Measurements from ENCODE around the gene ZNF747.

DNA sequence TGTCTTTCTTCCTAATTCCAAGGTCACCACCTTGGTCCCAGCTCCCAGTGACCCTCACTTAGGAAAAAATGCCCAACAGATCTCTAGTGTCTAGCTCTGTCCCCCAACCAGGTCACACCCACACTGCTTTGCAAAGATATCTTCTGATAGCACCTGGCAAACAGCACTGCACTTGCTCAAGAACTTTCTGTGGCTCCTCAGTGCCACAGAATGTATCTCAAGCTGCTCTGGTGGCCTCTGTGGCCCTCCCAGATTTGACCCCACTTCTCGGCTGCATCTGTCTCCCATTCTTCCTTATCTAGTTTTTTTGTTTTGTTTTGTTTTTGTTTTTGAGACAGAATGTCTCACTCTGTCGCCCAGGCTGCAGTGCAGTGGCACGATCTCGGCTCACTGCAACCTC, 31.9 kb upstream of the ZNF747 start:
- no peak for TF ChIP-seq EZH2 (IDR thresholded peaks at IDR 0.05; ENCODE audit: insufficient read depth, low read length)
- TF ChIP-seq, protein P1, sequence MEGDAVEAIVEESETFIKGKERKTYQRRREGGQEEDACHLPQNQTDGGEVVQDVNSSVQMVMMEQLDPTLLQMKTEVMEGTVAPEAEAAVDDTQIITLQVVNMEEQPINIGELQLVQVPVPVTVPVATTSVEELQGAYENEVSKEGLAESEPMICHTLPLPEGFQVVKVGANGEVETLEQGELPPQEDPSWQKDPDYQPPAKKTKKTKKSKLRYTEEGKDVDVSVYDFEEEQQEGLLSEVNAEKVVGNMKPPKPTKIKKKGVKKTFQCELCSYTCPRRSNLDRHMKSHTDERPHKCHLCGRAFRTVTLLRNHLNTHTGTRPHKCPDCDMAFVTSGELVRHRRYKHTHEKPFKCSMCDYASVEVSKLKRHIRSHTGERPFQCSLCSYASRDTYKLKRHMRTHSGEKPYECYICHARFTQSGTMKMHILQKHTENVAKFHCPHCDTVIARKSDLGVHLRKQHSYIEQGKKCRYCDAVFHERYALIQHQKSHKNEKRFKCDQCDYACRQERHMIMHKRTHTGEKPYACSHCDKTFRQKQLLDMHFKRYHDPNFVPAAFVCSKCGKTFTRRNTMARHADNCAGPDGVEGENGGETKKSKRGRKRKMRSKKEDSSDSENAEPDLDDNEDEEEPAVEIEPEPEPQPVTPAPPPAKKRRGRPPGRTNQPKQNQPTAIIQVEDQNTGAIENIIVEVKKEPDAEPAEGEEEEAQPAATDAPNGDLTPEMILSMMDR (IDR thresholded peaks at IDR 0.05; ENCODE audit: insufficient read depth, low read depth, low read length): no peak

All from astrocyte (in vitro differentiated cells and primary cell).